ENCODE data around the gene MYLK3. TPM values are rescaled to one million over a fixed set of nuclear protein-coding genes. Genes with fewer than 3 reads are reported as not detected.

MYLK3 gene
- total RNA-seq, 6 experiments from 2014 or later = 0.02 to 0.35 (median 0.19) TPM; not detected in 1

DNA sequence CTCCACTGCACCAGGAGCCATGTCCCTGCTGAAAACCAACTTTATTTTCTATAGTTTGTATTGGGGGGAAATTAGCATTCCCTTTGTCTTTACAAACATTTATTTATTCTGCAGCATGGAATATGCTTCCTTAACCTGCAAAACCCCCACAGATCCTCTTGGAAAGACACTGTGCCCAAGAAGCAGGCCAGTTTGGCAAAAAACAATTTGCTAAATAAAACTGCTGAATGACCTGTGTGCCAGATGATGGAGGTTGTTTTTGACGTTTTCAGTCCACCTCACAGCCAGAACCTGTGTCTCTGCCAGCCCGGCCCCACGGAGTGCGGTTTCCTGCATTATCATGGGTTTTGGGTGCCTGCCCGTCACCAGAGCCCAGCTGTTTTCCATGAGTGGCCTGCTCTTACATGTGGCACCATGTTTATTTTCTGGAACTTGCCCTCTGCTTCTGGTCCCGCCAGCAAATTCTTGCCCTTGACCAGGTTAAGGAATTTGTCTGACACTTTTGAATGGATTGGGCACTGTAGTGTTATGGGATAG, 32.3 kb downstream of the MYLK3 start:
- no peak for DNase-seq
- Mint-ChIP-seq H3K36me3 (ENCODE audit: low read depth) (no peaks in the 10 kb centered on the region), H3K4me3 (no peak overlapping the region), H3K9me3 (no peaks in the 10 kb centered on the region), H3K27me3 (ENCODE audit: insufficient read depth) (peaks cover 14% of the 10 kb centered on the region), H3K27ac (no peak overlapping the region), H3K4me1 (ENCODE audit: low read depth) (no peaks in the 10 kb centered on the region)
- TF ChIP-seq, protein P1, sequence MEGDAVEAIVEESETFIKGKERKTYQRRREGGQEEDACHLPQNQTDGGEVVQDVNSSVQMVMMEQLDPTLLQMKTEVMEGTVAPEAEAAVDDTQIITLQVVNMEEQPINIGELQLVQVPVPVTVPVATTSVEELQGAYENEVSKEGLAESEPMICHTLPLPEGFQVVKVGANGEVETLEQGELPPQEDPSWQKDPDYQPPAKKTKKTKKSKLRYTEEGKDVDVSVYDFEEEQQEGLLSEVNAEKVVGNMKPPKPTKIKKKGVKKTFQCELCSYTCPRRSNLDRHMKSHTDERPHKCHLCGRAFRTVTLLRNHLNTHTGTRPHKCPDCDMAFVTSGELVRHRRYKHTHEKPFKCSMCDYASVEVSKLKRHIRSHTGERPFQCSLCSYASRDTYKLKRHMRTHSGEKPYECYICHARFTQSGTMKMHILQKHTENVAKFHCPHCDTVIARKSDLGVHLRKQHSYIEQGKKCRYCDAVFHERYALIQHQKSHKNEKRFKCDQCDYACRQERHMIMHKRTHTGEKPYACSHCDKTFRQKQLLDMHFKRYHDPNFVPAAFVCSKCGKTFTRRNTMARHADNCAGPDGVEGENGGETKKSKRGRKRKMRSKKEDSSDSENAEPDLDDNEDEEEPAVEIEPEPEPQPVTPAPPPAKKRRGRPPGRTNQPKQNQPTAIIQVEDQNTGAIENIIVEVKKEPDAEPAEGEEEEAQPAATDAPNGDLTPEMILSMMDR (IDR thresholded peaks at IDR 0.05) = no peak

DNA sequence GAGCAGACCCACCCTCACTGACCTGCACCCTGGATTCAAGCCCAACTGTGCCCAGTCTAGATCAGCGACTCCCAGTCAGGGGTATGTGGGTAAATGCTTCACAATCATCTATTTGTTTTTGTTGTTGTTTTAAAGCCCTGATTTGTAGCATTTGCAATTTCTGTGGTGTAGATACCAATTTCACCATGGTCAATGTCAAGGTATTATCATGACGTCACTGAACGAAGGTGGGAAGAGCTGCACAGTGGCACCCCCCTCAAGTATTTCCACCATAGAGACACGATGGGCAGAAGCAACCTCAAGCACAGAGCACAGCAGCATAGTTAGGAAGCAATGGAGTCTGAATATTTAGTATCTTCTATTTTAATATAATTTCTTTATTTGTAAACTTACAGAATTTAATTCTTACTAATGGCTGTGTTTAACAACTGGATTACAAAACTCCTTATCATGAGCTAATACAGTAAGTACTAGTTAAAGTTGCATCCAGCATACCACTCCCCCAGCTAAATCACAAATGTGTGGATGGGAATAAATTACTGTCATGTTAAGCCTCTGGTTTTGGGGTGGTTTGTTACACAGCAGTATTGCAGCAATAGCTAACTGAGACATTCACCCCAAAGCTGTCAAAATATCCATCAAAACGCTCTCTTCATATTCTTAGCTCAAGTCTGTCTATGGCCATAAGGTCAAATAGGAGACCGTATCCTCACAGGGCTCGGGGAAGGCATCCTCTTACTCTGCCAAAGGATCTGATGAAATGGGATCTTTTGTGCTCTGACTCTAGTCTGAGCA, 33.1 kb downstream of the MYLK3 start:
- no peak overlapping the region for H3K4me3 Mint-ChIP-seq
- no peaks in the 10 kb centered on the region for H3K9me3 Mint-ChIP-seq
- no peaks in the 10 kb centered on the region for H3K4me1 Mint-ChIP-seq (ENCODE audit: low read depth)
- DNase-seq = no peak
- no peak overlapping the region for H3K27ac Mint-ChIP-seq
- TF ChIP-seq, protein P1 (IDR thresholded peaks at IDR 0.05) = no peak
- H3K27me3 Mint-ChIP-seq (ENCODE audit: insufficient read depth) = peaks cover 17% of the 10 kb centered on the region
- no peaks in the 10 kb centered on the region for H3K36me3 Mint-ChIP-seq (ENCODE audit: low read depth)

DNA sequence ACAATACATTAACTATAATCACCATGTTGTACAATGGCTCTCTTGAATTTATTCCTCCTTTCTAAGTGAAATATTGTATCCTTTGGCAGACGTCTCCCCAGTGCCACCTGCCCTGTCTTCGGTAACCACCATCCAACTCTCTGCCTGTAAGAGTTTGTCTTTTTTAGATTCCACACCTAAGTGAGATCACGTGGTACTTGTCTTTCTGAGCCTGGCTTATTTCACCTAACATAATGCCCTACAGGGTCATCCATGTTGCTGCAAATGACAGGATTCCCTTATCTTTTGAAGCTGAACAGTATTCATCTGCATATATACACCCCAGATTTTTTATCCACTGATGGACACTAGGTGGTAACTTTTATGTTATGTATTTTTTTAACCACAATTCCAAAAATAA, 34.5 kb downstream of the MYLK3 start:
- no peaks in the 10 kb centered on the region for H3K36me3 Mint-ChIP-seq (ENCODE audit: low read depth)
- H3K9me3 Mint-ChIP-seq = no peaks in the 10 kb centered on the region
- H3K4me1 Mint-ChIP-seq (ENCODE audit: low read depth) = no peaks in the 10 kb centered on the region
- H3K4me3 Mint-ChIP-seq = no peak overlapping the region
- TF ChIP-seq, protein P1 (IDR thresholded peaks at IDR 0.05) = no peak
- H3K27ac Mint-ChIP-seq = no peak overlapping the region
- peaks cover 11% of the 10 kb centered on the region for H3K27me3 Mint-ChIP-seq (ENCODE audit: insufficient read depth)
- DNase-seq = no peak

DNA sequence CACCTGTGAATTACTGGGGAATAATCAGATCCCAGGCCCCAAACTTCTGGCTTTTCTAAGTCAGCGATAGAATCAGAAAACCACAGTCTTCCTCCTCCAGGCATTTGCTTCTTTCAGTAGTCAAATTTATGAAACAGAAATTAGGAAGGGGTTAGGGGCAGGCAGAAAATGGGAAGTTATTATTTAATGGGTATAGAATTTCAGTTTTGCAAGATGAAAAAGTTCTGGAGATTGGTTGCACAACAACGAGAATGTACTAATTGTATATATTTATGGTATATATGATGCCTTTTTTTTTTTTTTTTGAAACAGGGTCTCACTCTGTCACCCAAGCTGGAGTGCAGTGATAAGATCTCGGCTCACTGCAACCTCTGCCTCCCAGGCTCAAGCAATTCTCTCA, 35.2 kb downstream of the MYLK3 start:
- no peaks in the 10 kb centered on the region for H3K4me1 Mint-ChIP-seq (ENCODE audit: low read depth)
- H3K27ac Mint-ChIP-seq = no peak overlapping the region
- TF ChIP-seq, protein P1 (IDR thresholded peaks at IDR 0.05) = no peak
- no peak overlapping the region for H3K4me3 Mint-ChIP-seq
- H3K27me3 Mint-ChIP-seq (ENCODE audit: insufficient read depth) = peaks cover 6% of the 10 kb centered on the region
- H3K36me3 Mint-ChIP-seq (ENCODE audit: low read depth) = no peaks in the 10 kb centered on the region
- no peaks in the 10 kb centered on the region for H3K9me3 Mint-ChIP-seq
- DNase-seq = no peak

DNA sequence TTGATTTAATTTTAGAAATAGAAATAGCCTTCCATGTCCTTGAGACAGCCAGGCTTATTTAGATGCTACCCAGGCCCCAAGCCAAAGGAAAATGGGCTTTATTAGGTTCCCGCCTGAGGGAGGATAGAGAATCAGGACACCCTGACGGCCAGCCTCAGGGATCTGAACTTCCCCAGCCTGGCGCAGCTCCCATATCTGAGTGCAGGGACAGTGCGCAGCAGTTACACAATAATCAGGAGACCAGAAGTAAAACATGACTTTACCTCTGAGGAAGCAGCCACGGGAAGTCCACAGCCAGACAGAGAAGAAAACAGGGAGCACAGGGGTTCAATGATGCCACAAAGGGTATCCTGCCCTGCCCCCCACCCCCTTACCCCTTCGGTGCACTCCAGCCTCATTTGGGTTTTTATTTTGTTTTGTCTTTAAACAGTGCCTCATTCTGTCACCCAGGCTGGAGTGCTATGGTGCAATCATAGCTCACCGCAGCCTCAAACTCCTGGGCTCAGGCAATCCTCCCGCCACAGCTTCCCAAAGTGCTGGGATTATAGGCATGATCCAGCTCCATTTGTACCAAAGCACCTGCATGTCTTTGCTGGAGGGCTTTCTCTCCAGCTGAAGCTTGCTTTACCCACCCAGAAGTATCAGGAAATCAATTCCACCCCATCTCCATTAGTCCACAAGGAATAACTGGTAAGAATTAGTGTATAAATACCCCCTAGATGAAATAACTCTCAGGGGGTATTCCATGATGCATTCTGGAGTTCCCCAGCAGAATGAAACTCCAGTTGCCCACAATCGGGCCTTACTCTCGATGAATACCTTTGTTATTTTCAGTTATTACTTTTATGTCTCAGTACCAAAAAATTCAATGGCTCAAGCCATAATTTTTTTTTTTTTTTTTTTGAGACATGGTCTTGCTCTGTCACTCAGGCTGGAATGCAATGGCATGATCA, 36.8 kb downstream of the MYLK3 start:
- TF ChIP-seq, protein P1 (IDR thresholded peaks at IDR 0.05) = no peak
- no peak for DNase-seq
- H3K4me3 Mint-ChIP-seq = no peak overlapping the region
- no peaks in the 10 kb centered on the region for H3K9me3 Mint-ChIP-seq
- no peaks in the 10 kb centered on the region for H3K36me3 Mint-ChIP-seq (ENCODE audit: low read depth)
- no peak overlapping the region for H3K27ac Mint-ChIP-seq
- H3K4me1 Mint-ChIP-seq (ENCODE audit: low read depth) = no peaks in the 10 kb centered on the region
- peaks cover 6% of the 10 kb centered on the region for H3K27me3 Mint-ChIP-seq (ENCODE audit: insufficient read depth)
